ENCODE results near the gene OLIG2.

OLIG2 gene

DNA sequence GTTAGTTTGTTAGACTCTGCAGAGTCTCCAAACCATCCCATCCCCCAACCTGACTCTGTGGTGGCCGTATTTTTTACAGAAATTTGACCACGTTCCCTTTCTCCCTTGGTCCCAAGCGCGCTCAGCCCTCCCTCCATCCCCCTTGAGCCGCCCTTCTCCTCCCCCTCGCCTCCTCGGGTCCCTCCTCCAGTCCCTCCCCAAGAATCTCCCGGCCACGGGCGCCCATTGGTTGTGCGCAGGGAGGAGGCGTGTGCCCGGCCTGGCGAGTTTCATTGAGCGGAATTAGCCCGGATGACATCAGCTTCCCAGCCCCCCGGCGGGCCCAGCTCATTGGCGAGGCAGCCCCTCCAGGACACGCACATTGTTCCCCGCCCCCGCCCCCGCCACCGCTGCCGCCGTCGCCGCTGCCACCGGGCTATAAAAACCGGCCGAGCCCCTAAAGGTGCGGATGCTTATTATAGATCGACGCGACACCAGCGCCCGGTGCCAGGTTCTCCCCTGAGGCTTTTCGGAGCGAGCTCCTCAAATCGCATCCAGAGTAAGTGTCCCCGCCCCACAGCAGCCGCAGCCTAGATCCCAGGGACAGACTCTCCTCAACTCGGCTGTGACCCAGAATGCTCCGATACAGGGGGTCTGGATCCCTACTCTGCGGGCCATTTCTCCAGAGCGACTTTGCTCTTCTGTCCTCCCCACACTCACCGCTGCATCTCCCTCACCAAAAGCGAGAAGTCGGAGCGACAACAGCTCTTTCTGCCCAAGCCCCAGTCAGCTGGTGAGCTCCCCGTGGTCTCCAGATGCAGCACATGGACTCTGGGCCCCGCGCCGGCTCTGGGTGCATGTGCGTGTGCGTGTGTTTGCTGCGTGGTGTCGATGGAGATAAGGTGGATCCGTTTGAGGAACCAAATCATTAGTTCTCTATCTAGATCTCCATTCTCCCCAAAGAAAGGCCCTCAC, at the start of gene OLIG2:
TSS of gene OLIG2 (plus strand) at position 447 of the 954 bp plus-strand sequence. CDS start 928 bp downstream, outside the sequence.
- peaks cover 0 to 3% of the 10 kb centered on the region in 2 donors for H3K9me3 Mint-ChIP-seq
- DNase-seq = no peak
- peak within 1 kb of the TSS; percentile 90 for H3K27ac Mint-ChIP-seq
- no peak for ATAC-seq (replicated peaks)
- H3K27me3 Mint-ChIP-seq = peaks cover 73 to 87% of the 10 kb centered on the region in 2 donors
- H3K4me3 Mint-ChIP-seq = peak within 1 kb of the TSS; percentile 61 to 70
- peaks cover 29 to 54% of the 10 kb centered on the region in 2 donors for H3K4me1 Mint-ChIP-seq
- H3K36me3 Mint-ChIP-seq = peaks cover 7 to 8% of the 10 kb centered on the region in 2 donors

DNA sequence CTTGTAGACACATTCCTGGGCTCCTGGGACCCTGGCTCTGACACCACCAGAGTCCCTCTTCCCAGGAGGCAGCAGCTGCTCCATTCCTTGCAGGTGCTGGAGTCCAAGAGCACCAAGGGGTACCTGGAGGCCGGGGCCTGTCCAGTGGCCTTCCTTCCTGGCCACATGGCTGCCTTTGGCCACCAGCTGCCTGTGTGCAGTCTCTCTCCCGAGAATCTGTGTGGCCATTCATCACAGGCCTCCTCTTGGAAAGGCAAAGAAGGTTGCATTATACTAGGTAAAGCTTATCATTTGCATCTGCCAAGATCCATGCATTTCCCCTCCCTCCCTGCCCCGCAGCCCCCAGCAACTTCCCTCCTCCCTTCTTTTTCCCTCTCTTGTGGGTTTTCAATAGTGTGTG, 48.9 kb upstream of the OLIG2 start:
- ATAC-seq (replicated peaks) = no peak
- H3K27me3 Mint-ChIP-seq = peaks cover 44 to 49% of the 10 kb centered on the region in 2 donors
- no peak overlapping the region for H3K27ac Mint-ChIP-seq
- no peaks in the 10 kb centered on the region for H3K9me3 Mint-ChIP-seq
- no peak overlapping the region for H3K4me3 Mint-ChIP-seq
- DNase-seq = no peak
- no peaks in the 10 kb centered on the region for H3K36me3 Mint-ChIP-seq
- H3K4me1 Mint-ChIP-seq = no peaks in the 10 kb centered on the region

DNA sequence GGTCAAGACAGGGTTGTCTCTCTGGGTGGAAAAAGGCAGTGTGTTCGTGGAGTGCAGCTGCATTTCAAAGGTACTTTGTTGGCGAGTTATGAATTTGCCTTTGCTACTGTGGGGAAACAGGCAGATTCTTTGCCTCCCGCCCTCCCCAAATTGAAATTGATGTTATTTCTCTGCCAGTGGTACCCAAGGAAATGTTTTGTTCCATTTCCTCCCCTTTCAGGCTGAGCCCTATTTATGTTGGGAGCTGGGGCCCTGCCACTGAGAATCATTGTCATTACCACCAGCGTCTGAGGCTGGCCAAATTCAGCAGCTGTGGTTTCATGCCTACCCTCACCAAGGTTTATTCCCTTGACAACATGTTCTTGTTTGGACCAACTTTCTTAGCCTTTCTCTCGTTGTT, 48.5 kb upstream of the OLIG2 start:
- H3K4me3 Mint-ChIP-seq = no peak overlapping the region
- DNase-seq (no peak), ATAC-seq (replicated peaks) (no peak)
- peaks cover 46 to 49% of the 10 kb centered on the region in 2 donors for H3K27me3 Mint-ChIP-seq
- H3K9me3 Mint-ChIP-seq = no peaks in the 10 kb centered on the region
- H3K27ac Mint-ChIP-seq = no peak overlapping the region
- no peaks in the 10 kb centered on the region for H3K4me1 Mint-ChIP-seq
- H3K36me3 Mint-ChIP-seq = no peaks in the 10 kb centered on the region

DNA sequence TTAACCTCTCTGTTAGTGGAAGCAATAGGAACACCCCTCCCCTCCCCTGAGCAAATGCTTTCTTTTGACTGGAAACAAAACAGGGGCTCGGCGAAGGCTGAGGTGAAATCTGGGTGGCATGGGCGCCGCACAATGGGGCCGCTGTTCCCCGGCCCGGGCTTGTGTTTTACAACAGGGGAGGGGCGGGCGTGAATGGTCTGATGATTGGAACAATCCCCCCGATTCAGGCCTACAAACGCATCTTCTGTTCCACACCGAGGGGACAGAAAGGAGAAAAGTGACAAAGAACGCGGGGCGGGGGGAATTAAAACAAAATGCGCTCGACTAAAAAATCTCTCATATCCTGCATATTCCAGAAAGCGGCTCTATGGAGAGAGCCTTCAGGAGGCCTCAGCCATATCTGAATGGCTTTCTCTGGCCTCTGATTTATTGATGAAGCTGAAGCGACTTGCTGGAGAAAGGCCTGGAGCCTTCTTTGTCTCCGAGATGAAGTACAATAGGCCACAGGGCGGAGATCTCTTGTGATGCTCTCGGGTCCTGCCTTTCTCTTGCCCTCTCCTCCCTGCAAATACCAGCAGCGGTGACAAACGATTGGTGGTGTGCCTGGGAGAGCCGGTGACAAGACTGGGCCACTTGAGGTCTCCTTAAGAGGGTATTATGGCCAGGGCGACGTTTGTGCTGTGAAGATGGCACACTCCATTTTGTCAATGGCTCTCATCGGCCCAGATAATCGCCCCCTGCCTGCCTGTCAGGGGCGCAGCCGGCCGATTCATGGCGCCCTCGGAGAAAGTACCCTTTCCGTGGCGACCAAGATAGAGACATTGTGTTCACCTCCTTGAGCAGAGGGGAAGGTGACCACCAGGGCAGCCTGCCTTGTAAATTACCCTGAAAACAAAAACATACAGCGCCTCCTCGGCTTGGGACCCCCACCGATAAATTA, 47.1 kb upstream of the OLIG2 start:
- H3K27ac Mint-ChIP-seq = no peak overlapping the region
- H3K27me3 Mint-ChIP-seq = peaks cover 43 to 44% of the 10 kb centered on the region in 2 donors
- DNase-seq (no peak), ATAC-seq (replicated peaks) (no peak)
- H3K4me3 Mint-ChIP-seq = no peak overlapping the region
- H3K4me1 Mint-ChIP-seq = no peaks in the 10 kb centered on the region
- no peaks in the 10 kb centered on the region for H3K36me3 Mint-ChIP-seq
- no peaks in the 10 kb centered on the region for H3K9me3 Mint-ChIP-seq

DNA sequence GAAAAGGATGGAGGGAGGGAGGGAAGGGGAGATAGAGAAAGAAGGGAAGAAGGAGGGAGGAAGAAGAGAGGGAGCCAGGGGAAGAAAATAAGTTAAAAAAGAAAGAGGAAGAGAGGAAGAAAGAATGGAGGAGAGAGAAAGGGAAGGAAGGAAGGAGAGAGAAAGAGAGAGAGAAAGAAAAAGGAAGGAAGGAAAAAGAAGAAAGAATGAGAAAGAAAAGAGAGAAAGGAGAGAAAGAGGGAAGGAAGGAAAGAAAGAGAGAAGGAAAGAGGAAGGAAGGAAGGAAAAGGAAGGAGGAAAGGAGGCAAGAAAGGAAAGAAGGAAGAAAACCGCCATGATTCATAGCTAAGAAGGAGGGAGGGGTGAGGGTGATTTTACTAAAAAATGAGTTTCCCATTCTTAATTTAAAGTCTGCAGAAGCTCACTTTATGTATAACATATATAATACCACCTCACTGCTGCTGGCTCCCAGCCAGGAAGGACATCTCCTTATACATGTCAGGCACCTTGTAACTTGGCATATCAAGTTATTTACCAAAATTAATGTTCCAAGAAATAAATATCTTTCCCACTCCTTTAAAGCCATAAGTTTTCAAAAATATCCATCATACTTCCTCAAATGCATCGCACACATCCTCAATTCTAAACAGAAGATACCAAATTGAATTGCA, 46.0 kb upstream of the OLIG2 start:
- DNase-seq (no peak), ATAC-seq (replicated peaks) (no peak)
- H3K9me3 Mint-ChIP-seq = no peaks in the 10 kb centered on the region
- H3K27ac Mint-ChIP-seq = no peak overlapping the region
- H3K27me3 Mint-ChIP-seq = peaks cover 45 to 46% of the 10 kb centered on the region in 2 donors
- no peak overlapping the region for H3K4me3 Mint-ChIP-seq
- no peaks in the 10 kb centered on the region for H3K36me3 Mint-ChIP-seq
- H3K4me1 Mint-ChIP-seq = no peaks in the 10 kb centered on the region

DNA sequence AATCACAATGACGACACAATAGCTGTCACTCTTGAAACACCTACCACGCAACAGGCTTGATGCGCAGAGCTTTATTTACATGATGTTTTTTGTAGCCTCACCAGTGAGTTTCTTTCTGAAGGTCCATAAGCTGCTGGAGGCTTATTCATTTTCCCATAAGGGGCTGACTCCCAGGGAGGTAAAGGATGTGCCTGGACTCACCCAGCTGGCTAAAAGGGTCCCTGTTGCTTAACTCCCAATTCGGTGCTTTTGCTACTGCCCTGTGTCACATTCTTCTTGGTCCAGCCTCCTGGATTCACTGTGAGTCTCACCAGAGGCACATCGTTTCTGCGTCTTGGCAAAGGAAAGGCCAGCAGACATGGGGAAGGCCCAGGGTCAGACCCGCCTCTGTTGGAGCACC, 44.6 kb upstream of the OLIG2 start:
- ATAC-seq (replicated peaks) = no peak
- H3K27ac Mint-ChIP-seq = no peak overlapping the region

DNA sequence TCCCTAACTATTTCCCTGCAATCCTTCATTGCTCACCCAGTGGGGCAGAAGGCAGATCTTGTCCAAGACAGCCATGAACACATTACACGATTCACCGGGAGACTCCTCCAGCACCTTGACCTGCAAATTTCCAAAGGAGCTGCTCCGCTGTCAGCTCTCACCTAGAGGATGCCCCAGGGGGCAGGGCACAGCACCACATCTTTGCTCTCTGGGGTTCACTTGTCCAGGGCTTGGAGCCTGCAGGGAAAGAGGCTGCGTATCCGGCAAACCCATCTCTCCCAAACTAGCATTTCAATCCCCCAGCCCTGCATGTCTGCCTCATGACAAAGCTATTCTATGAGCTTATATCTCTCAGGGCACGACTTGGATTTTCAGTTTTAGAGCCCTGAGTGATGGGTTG, 35.1 kb upstream of the OLIG2 start:
- Mint-ChIP-seq H3K4me1 (no peaks in the 10 kb centered on the region), H3K4me3 (no peak overlapping the region), H3K9me3 (peaks cover 4 to 5% of the 10 kb centered on the region in 2 donors), H3K27me3 (peaks cover 49 to 66% of the 10 kb centered on the region in 2 donors), H3K27ac (no peak overlapping the region), H3K36me3 (no peaks in the 10 kb centered on the region)
- ATAC-seq (replicated peaks) (no peak), DNase-seq (no peak)

More for the DNA sequence above, 44.6 kb upstream of the OLIG2 start:
- no peak for DNase-seq
- peaks cover 36 to 38% of the 10 kb centered on the region in 2 donors for H3K27me3 Mint-ChIP-seq
- no peaks in the 10 kb centered on the region for H3K4me1 Mint-ChIP-seq
- no peak overlapping the region for H3K4me3 Mint-ChIP-seq
- H3K36me3 Mint-ChIP-seq = no peaks in the 10 kb centered on the region
- H3K9me3 Mint-ChIP-seq = no peaks in the 10 kb centered on the region

DNA sequence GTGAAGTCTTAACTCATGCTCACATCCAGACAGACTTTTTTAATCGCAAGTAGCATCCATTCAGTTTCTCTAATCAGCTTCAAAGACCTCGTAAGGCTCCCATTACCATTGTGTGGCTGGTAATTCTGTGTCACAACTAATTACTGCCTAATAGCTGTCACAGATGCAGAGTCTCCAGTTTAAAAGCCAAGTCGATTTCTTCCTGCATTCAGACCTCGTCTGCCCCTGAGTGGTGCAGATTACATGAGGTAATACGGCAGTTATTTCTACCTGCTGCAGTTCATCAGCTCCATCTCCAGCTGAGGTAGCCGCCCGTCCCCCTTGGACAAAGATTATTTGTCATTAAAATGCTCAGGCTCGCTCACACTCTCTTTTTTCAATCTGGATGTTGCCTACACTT, 34.4 kb upstream of the OLIG2 start:
- DNase-seq = no peak
- H3K9me3 Mint-ChIP-seq = peaks cover 4 to 5% of the 10 kb centered on the region in 2 donors
- H3K27me3 Mint-ChIP-seq = peaks cover 49 to 69% of the 10 kb centered on the region in 2 donors
- H3K27ac Mint-ChIP-seq = no peak overlapping the region
- no peaks in the 10 kb centered on the region for H3K36me3 Mint-ChIP-seq
- no peaks in the 10 kb centered on the region for H3K4me1 Mint-ChIP-seq
- H3K4me3 Mint-ChIP-seq = no peak overlapping the region
- no peak for ATAC-seq (replicated peaks)

DNA sequence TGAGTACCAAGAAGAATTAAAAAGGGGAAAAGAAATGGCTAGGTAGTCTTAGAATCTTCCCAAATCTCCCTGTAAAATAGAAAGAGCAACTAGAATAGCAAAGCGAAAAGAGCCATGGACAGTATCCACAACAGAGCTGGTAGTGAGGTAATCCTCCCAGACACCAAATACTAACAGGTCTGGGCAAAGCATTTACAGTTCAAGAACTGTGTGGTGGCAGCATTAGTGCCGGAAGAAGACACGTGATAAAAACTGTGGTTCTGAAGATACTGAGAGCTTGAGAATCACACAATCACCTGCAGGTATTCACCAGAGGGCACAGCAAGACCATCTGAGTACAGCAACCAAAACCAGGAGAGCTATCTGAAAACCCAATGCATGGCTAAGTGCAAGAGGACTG, 31.8 kb upstream of the OLIG2 start:
- DNase-seq (no peak), ATAC-seq (replicated peaks) (no peak)
- Mint-ChIP-seq H3K27ac (no peak overlapping the region), H3K9me3 (peaks cover 0 to 2% of the 10 kb centered on the region in 2 donors), H3K27me3 (peaks cover 52 to 75% of the 10 kb centered on the region in 2 donors), H3K4me3 (no peak overlapping the region), H3K4me1 (no peaks in the 10 kb centered on the region), H3K36me3 (no peaks in the 10 kb centered on the region)

DNA sequence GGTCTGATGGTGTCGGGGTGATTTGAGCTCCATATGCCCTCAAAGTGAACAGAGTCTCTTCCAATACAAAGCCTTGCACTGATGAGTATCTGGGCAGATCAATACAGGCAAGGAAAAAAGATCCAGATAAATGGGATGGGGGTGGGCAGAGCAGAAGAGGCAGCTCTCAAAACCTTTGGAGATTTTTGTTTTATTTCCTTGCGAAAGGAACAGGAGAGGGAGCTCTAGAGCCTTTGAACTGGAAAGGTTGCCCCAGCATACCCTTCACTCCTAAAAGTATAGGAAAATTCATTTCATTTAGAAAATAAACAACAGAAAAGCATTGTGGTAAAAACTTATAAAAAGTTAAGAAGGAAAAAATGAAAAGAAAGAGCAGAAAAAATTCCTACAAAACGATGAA, 31.4 kb upstream of the OLIG2 start:
- peaks cover 50 to 76% of the 10 kb centered on the region in 2 donors for H3K27me3 Mint-ChIP-seq
- DNase-seq (no peak), ATAC-seq (replicated peaks) (no peak)
- H3K4me3 Mint-ChIP-seq = no peak overlapping the region
- no peaks in the 10 kb centered on the region for H3K4me1 Mint-ChIP-seq
- H3K27ac Mint-ChIP-seq = no peak overlapping the region
- peaks cover 0 to 2% of the 10 kb centered on the region in 2 donors for H3K9me3 Mint-ChIP-seq
- no peaks in the 10 kb centered on the region for H3K36me3 Mint-ChIP-seq

DNA sequence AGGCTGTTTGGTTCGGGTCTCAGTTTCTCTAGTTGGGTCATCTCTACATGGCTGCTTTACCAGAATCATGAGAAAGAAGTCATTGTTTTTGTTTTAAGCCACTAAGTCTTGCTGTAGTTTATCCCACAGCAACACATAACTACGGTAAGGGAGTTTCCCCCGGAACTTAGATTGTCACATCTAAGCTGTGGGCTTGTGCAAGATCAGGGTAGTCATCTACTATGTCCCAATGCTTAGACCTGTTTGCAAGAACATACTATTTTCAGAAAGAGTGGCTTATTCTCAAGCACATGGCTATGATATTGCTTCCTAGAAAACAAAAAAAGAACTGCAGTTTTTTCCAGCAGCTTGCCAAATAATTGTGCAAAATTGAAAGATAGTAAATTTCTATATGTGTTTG, 18.0 kb upstream of the OLIG2 start:
- Mint-ChIP-seq H3K36me3 (no peaks in the 10 kb centered on the region), H3K4me3 (no peak overlapping the region), H3K9me3 (peaks cover 0 to 4% of the 10 kb centered on the region in 2 donors), H3K27me3 (peaks cover 31 to 47% of the 10 kb centered on the region in 2 donors), H3K4me1 (no peaks in the 10 kb centered on the region), H3K27ac (no peak overlapping the region)
- no peak for DNase-seq
- no peak for ATAC-seq (replicated peaks)

DNA sequence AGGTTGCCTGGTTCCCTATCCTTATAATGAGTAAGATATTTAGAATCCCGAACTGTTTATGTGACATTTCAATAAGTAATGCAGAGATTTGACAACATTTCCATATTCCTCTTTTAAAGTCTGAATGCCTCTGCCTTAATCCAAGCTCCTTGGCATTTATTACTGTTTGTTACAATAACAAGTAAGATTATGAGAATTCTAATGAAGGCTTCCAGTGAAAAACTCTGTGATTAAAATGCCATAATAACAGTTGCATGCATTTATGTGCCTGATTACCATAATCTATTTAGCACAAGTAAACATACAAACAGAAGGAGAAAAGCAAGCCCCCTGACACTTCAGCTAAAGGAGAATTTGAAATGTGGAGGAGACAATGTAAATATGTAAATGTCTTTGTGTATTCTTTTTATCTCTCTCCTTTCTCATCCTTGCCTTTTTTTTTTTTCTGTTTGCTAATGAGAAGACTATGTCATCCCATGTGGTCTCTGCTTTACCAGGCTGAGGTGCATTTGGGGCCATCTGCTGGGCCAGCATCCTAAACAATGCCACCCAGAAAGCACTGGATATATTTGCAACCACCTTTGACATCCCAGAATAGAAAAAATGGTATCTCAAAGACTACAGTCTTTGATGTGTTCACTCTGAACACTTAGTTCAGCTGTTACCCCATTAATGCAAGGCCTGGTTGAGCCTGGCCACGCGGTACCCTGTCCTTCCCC, 17.2 kb upstream of the OLIG2 start:
- no peak for DNase-seq
- H3K27me3 Mint-ChIP-seq = peaks cover 33 to 53% of the 10 kb centered on the region in 2 donors
- no peaks in the 10 kb centered on the region for H3K4me1 Mint-ChIP-seq
- H3K9me3 Mint-ChIP-seq = peaks cover 0 to 4% of the 10 kb centered on the region in 2 donors
- H3K27ac Mint-ChIP-seq = no peak overlapping the region
- no peak overlapping the region for H3K4me3 Mint-ChIP-seq
- no peak for ATAC-seq (replicated peaks)
- no peaks in the 10 kb centered on the region for H3K36me3 Mint-ChIP-seq

DNA sequence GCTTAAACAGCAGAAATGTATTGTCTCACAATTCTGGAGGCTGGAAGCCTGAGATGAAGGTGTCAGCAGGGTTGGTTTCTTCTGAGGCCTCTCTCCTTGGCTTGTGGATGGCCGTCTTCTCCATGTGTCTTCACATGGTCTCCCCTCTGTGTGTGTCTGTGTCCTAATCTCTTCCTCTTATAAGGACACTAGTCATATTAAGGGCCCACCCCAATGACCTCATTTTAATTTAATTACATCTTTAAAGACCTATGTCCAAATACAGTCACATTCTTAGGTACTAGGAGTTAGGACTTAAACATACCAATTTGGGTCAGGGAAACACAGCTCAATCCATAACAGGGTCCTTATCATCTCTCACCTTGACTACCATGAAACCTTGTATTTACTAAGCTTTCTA, 14.8 kb upstream of the OLIG2 start:
- no peak for ATAC-seq (replicated peaks)
- Mint-ChIP-seq H3K27ac (no peak overlapping the region), H3K4me3 (no peak overlapping the region), H3K4me1 (no peaks in the 10 kb centered on the region), H3K27me3 (peaks cover 49 to 56% of the 10 kb centered on the region in 2 donors), H3K9me3 (peaks cover 0 to 2% of the 10 kb centered on the region in 2 donors), H3K36me3 (no peaks in the 10 kb centered on the region)
- no peak for DNase-seq
